Activated naive CD8-positive, alpha-beta T cell treated with anti-CD3 and anti-CD28 coated beads, Interleukin-2, amount 10 ng/mL, durations not matched to agents 7 days and 5 days (primary cell): Measurements from ENCODE around the gene TBRG1. TPM values are rescaled to one million over a fixed set of nuclear protein-coding genes. Genes with fewer than 3 reads are reported as not detected.

Source experiments
- ATAC-seq: fragments of 150-1000 bp; cut with Tn5 transposase; one replicate; pipeline ENCODE4 v1.10.0; 2021; ENCODE audit warnings: low read depth, moderate library complexity
- POLR2A ChIA-PET: fragments of 350-600 bp; sonication (Branson Sonifier 250); formaldehyde crosslinking; loops from one replicate; lab custom pipeline; 2021; ENCODE audit warnings: antibody characterized with exemption; lab: Charles Lee
- DNase-seq: peaks from one replicate; pipeline ENCODE4 v3.0.0; 2021
- H3K27ac Mint-ChIP-seq: one replicate; pipeline ENCODE4 v1.8.0; 2022; ENCODE audit warnings: mild to moderate bottlenecking, mixed read lengths
- H3K27me3 Mint-ChIP-seq: one replicate; pipeline ENCODE4 v1.8.0; 2022; ENCODE audit warnings: mild to moderate bottlenecking, moderate library complexity, mixed read lengths
- H3K36me3 Mint-ChIP-seq: one replicate; pipeline ENCODE4 v1.8.0; 2021; ENCODE audit warnings: mild to moderate bottlenecking, mixed read lengths
- H3K4me1 Mint-ChIP-seq: one replicate; pipeline ENCODE4 v1.8.0; 2021; ENCODE audit warnings: mixed read lengths
- H3K4me3 Mint-ChIP-seq: one replicate; pipeline ENCODE4 v1.8.0; 2022; ENCODE audit warnings: mild to moderate bottlenecking, moderate library complexity, mixed read lengths
- H3K9me3 Mint-ChIP-seq: one replicate; pipeline ENCODE4 v1.8.0; 2021; ENCODE audit warnings: mixed read lengths
- total RNA-seq, 2 experiments: library from RNA; stranded (reverse); gene quantifications; one replicate each; pipeline ENCODE4 v1.2.3, GENCODE V29; 2021

The TBRG1 gene
- total RNA-seq, 2 experiments from 2014 or later, result 53.1 to 55.3 TPM

- DNase-seq (no peak), ATAC-seq (no peak)
- Mint-ChIP-seq H3K4me3 (no peak overlapping the region), H3K27me3 (no peaks in the 10 kb centered on the region), H3K27ac (no peak overlapping the region), H3K4me1 (no peaks in the 10 kb centered on the region), H3K36me3 (peaks cover 3% of the 10 kb centered on the region), H3K9me3 (no peaks in the 10 kb centered on the region)
- POLR2A ChIA-PET, result no interaction called here
Measured at GRCh38 chr11:124656774-124657630, 34.3 kb downstream of the TBRG1 start.

- Mint-ChIP-seq H3K27ac (no peak overlapping the region), H3K4me3 (no peak overlapping the region), H3K9me3 (no peaks in the 10 kb centered on the region), H3K36me3 (peaks cover 3% of the 10 kb centered on the region), H3K27me3 (no peaks in the 10 kb centered on the region), H3K4me1 (no peaks in the 10 kb centered on the region)
- ATAC-seq (no peak), DNase-seq (no peak)
- POLR2A ChIA-PET, result no interaction called here
Measured at GRCh38 chr11:124657904-124658303, 35.2 kb downstream of the TBRG1 start.

- H3K4me1 Mint-ChIP-seq, result no peaks in the 10 kb centered on the region
- POLR2A ChIA-PET, result no interaction called here
- DNase-seq (no peak), ATAC-seq (no peak)
- H3K27ac Mint-ChIP-seq, result no peak overlapping the region
- no peaks in the 10 kb centered on the region for H3K27me3 Mint-ChIP-seq
- H3K36me3 Mint-ChIP-seq, result peaks cover 2% of the 10 kb centered on the region
- H3K4me3 Mint-ChIP-seq, result no peak overlapping the region
- H3K9me3 Mint-ChIP-seq, result no peaks in the 10 kb centered on the region
Measured at GRCh38 chr11:124658501-124658900, 35.8 kb downstream of the TBRG1 start.

- Mint-ChIP-seq H3K4me1 (no peaks in the 10 kb centered on the region), H3K36me3 (peaks cover 2% of the 10 kb centered on the region), H3K27ac (no peak overlapping the region), H3K4me3 (no peak overlapping the region), H3K27me3 (no peaks in the 10 kb centered on the region), H3K9me3 (no peaks in the 10 kb centered on the region)
- POLR2A ChIA-PET, result interaction anchor here (0.6 kb wide), 1 partner anchor 695 kb away, joined by 7 read pairs; no protein-coding TSS in a partner anchor
- ATAC-seq, result no peak
- DNase-seq, result no peak
Measured at GRCh38 chr11:124658986-124659385, 36.3 kb downstream of the TBRG1 start.

- Mint-ChIP-seq H3K27me3 (no peaks in the 10 kb centered on the region), H3K9me3 (no peaks in the 10 kb centered on the region), H3K27ac (no peak overlapping the region), H3K4me3 (no peak overlapping the region), H3K4me1 (no peaks in the 10 kb centered on the region), H3K36me3 (peaks cover 2% of the 10 kb centered on the region)
- POLR2A ChIA-PET, result no interaction called here
- ATAC-seq (no peak), DNase-seq (no peak)
Measured at GRCh38 chr11:124661553-124661952, 38.9 kb downstream of the TBRG1 start.

- DNase-seq (no peak), ATAC-seq (no peak)
- POLR2A ChIA-PET, result no interaction called here
- H3K4me1 Mint-ChIP-seq, result no peaks in the 10 kb centered on the region
- H3K9me3 Mint-ChIP-seq, result no peaks in the 10 kb centered on the region
- H3K36me3 Mint-ChIP-seq, result peaks cover 2% of the 10 kb centered on the region
- H3K27ac Mint-ChIP-seq, result no peak overlapping the region
- no peak overlapping the region for H3K4me3 Mint-ChIP-seq
- no peaks in the 10 kb centered on the region for H3K27me3 Mint-ChIP-seq
Measured at GRCh38 chr11:124662106-124662505, 39.4 kb downstream of the TBRG1 start.

- no peak overlapping the region for H3K27ac Mint-ChIP-seq
- no peaks in the 10 kb centered on the region for H3K27me3 Mint-ChIP-seq
- H3K36me3 Mint-ChIP-seq, result peaks cover 2% of the 10 kb centered on the region
- no peak overlapping the region for H3K4me3 Mint-ChIP-seq
- DNase-seq (no peak), ATAC-seq (no peak)
- H3K4me1 Mint-ChIP-seq, result no peaks in the 10 kb centered on the region
- POLR2A ChIA-PET, result interaction anchor here (0.7 to 1.0 kb wide), 2 partner anchors 41 to 136 kb away, joined by 3 to 4 read pairs; partner anchors contain the start of genes MSANTD2 and TBRG1
- no peaks in the 10 kb centered on the region for H3K9me3 Mint-ChIP-seq
Measured at GRCh38 chr11:124663861-124664260, 41.2 kb downstream of the TBRG1 start.

GRCh38 chr11:124667601-124668000 is 44.9 kb downstream of the TBRG1 start:
- H3K27me3 Mint-ChIP-seq, result no peaks in the 10 kb centered on the region
- DNase-seq (no peak), ATAC-seq (no peak)
- H3K36me3 Mint-ChIP-seq, result no peaks in the 10 kb centered on the region
- H3K4me1 Mint-ChIP-seq, result peaks cover 13% of the 10 kb centered on the region
- H3K27ac Mint-ChIP-seq, result no peak overlapping the region
- no peak overlapping the region for H3K4me3 Mint-ChIP-seq
- H3K9me3 Mint-ChIP-seq, result no peaks in the 10 kb centered on the region
- POLR2A ChIA-PET, result no interaction called here

GRCh38 chr11:124669193-124669592 is 46.5 kb downstream of the TBRG1 start:
- DNase-seq (no peak), ATAC-seq (no peak)
- Mint-ChIP-seq H3K9me3 (no peaks in the 10 kb centered on the region), H3K4me3 (no peak overlapping the region), H3K36me3 (no peaks in the 10 kb centered on the region), H3K27me3 (no peaks in the 10 kb centered on the region), H3K27ac (no peak overlapping the region), H3K4me1 (peaks cover 20% of the 10 kb centered on the region)
- POLR2A ChIA-PET, result interaction anchor here (0.5 to 2.3 kb wide), 5 partner anchors 72 to 207 kb away, joined by 3 to 7 read pairs (median 4); partner anchors contain the start of gene MSANTD2

GRCh38 chr11:124670732-124671131 is 48.1 kb downstream of the TBRG1 start:
- DNase-seq, result no peak
- H3K27me3 Mint-ChIP-seq, result no peaks in the 10 kb centered on the region
- peaks cover 23% of the 10 kb centered on the region for H3K4me1 Mint-ChIP-seq
- no peaks in the 10 kb centered on the region for H3K36me3 Mint-ChIP-seq
- POLR2A ChIA-PET, result interaction anchor here (0.8 to 2.3 kb wide), 3 partner anchors 76 to 130 kb away, joined by 3 to 7 read pairs (median 4); partner anchors contain the start of gene MSANTD2
- no peaks in the 10 kb centered on the region for H3K9me3 Mint-ChIP-seq
- peak overlapping the region; percentile 49 for H3K4me3 Mint-ChIP-seq
- ATAC-seq, result peak; percentile 17
- no peak overlapping the region for H3K27ac Mint-ChIP-seq

- Mint-ChIP-seq H3K27ac (peak overlapping the region; percentile 67), H3K4me1 (peaks cover 26% of the 10 kb centered on the region), H3K9me3 (no peaks in the 10 kb centered on the region), H3K4me3 (peak overlapping the region; percentile 92), H3K36me3 (no peaks in the 10 kb centered on the region), H3K27me3 (no peaks in the 10 kb centered on the region)
- no peak for DNase-seq
- ATAC-seq, result no peak
- POLR2A ChIA-PET, result interaction anchor here (0.6 to 2.4 kb wide), 8 partner anchors 25 to 691 kb away, joined by 3 to 19 read pairs (median 7); partner anchors contain the start of genes MSANTD2 and NRGN
Measured at GRCh38 chr11:124672536-124673215, 50.0 kb downstream of the TBRG1 start.

GRCh38 chr11:124673333-124674167 is 50.9 kb downstream of the TBRG1 start, which contains the start of the genes SIAE and SPA17:
TSS of gene SIAE (minus strand) at chr11:124673739. CDS start at chr11:124673708, 31 bp downstream.
TSS of gene SPA17 (plus strand) at chr11:124673904. CDS start at chr11:124675265, 1,361 bp downstream.
- H3K4me3 Mint-ChIP-seq, result peak within 1 kb of the TSS; percentile 92
- H3K9me3 Mint-ChIP-seq, result no peaks in the 10 kb centered on the region
- H3K36me3 Mint-ChIP-seq, result no peaks in the 10 kb centered on the region
- H3K27ac Mint-ChIP-seq, result peak within 1 kb of the TSS; percentile 84
- DNase-seq (peak; percentile 89), ATAC-seq (peak; percentile 90)
- POLR2A ChIA-PET, result interaction anchor here (0.6 to 2.4 kb wide), 12 partner anchors 26 to 690 kb away, joined by 3 to 19 read pairs (median 3); partner anchors contain the start of genes CCDC15, MSANTD2 and NRGN
- peaks cover 26% of the 10 kb centered on the region for H3K4me1 Mint-ChIP-seq
- no peaks in the 10 kb centered on the region for H3K27me3 Mint-ChIP-seq
